Adrenal gland (tissue), 5 donors: ENCODE measurements around the gene TMEM37.

Source experiments
- POLR2A ChIP-seq, 2 donors: fragments of 450-650 bp; IDR thresholded peaks; one replicate each; pipeline ENCODE4 v1.6.1; 2017; ENCODE audit warnings: antibody characterized with exemption in 2 of 2, mild to moderate bottlenecking in 2 of 2, moderate library complexity in 1 of 2
- TF ChIP-seq, protein P1 (sequence below), 6 experiments: fragments of 450-650 bp in 4 of 6; fragments of 200-600 bp in 2 of 6; sonication (generic) in 1 of 6; IDR thresholded peaks; 1 replicate in 5 of 6; 2 replicates in 1 of 6; pipeline versions ENCODE4 v1.5.1 to v1.8.0; 2016 to 2021; ENCODE audit warnings: antibody characterized with exemption in 6 of 6, mild to moderate bottlenecking in 2 of 6, moderate library complexity in 1 of 6
- donor health status: DM: no; HTN: no; CAD: no.

GRCh38 chr2:119475857-119476244 lies 44.2 kb downstream of the TMEM37 start:
- TF ChIP-seq, protein P1, sequence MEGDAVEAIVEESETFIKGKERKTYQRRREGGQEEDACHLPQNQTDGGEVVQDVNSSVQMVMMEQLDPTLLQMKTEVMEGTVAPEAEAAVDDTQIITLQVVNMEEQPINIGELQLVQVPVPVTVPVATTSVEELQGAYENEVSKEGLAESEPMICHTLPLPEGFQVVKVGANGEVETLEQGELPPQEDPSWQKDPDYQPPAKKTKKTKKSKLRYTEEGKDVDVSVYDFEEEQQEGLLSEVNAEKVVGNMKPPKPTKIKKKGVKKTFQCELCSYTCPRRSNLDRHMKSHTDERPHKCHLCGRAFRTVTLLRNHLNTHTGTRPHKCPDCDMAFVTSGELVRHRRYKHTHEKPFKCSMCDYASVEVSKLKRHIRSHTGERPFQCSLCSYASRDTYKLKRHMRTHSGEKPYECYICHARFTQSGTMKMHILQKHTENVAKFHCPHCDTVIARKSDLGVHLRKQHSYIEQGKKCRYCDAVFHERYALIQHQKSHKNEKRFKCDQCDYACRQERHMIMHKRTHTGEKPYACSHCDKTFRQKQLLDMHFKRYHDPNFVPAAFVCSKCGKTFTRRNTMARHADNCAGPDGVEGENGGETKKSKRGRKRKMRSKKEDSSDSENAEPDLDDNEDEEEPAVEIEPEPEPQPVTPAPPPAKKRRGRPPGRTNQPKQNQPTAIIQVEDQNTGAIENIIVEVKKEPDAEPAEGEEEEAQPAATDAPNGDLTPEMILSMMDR (IDR thresholded peaks at IDR 0.05) = no peak
- TF ChIP-seq POLR2A (IDR thresholded peaks at IDR 0.05) = no peak
